NCI-H2081 (cell line): ENCODE results near the gene IL1F10.
"Not testable (repeated sequence)": the region's sequence is repeated elsewhere in the genome, so short reads cannot be mapped to it uniquely, and the experiment has no call there.

Source experiments
- DNase-seq, 2 experiments: peaks; one replicate each; lab custom pipeline; 2025; lab: John Stamatoyannopoulos, UW

The IL1F10 gene

GRCh38 chr2:113081488-113082210 lies 13.9 kb downstream of the IL1F10 start:
- DNase-seq, result no peak

- no peak for DNase-seq
These were observed 15.5 kb downstream of the IL1F10 start for GRCh38 chr2:113083296-113083695.

GRCh38 chr2:113084249-113085000 lies 16.7 kb downstream of the IL1F10 start:
- no peak for DNase-seq

DNA sequence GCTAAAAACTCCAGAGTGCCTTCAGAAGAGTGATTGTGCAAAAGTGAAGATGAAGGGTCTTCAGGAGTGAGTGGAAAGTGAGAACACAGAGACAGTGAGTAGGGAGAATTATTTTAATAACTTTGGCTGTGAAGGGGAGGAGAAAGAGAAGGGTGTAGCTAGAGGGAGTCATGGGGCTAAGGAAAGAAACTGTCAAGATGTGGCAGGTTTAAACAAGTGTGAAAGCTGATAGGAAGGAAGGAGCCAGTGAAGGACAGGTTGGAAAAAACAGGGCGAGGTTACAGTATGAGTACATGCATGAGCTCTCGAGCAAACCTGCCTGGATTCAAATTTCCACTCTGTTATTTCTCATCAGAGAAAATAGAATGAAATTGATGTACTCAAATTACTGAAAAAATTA lies 17.8 kb downstream of the IL1F10 start:
- DNase-seq, result no peak

GRCh38 chr2:113088213-113088992 lies 20.6 kb downstream of the IL1F10 start:
- DNase-seq, result no peak

DNA sequence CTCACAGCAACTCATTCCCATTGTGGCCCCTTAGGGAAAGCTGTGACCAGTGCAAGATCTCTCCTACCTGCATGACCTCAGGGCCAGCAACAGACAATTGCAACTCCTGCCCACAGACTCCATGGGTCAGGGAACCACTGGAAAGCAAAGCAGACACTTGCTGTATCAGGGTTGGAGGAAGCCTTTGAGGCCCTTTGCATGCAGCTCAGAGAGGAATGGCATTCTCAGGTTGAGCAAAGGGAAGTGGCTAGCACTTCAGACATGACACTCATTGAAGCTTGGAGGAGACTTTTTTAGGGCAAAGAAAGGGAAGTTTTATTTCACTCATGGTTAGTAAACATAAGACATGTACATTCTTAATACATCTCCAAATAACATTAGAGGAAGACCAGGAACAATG lies 22.1 kb downstream of the IL1F10 start:
- no peak for DNase-seq

DNA sequence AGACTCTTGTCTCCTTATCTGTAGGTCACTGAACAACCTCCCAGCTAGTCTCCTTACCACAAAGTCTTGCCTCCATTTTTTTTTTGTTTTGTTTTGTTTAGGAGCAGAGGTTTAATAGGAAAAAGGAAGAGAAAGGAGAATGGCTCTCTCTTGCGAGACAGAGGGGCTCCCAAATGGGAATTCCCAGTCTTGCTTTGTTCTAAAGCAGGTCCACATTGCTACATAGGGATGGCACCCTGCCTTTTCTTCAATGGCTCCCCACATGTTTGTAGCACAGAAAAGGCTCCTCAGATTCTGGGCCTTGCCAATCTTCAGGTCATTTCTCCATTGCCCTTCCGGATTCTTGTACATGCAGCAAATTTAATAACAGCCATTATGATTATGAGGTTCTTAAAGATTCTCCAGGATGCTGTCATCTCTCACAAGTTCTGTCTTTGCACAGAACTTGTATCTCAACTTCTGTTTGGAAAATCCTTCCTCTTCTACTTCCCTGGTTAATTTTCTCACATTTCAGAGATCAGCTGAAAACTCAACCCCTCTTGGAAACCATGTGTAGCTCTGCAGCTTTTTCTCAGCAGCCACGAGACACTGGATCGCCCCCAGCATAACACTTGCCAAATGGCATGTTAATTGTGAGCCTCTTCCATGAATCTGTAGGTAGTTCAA lies 23.6 kb downstream of the IL1F10 start:
- DNase-seq, result no peak

GRCh38 chr2:113092864-113093612 lies 25.3 kb downstream of the IL1F10 start:
- no peak for DNase-seq

- DNase-seq, result no peak
These were observed 25.8 kb downstream of the IL1F10 start for GRCh38 chr2:113093613-113093977.

DNA sequence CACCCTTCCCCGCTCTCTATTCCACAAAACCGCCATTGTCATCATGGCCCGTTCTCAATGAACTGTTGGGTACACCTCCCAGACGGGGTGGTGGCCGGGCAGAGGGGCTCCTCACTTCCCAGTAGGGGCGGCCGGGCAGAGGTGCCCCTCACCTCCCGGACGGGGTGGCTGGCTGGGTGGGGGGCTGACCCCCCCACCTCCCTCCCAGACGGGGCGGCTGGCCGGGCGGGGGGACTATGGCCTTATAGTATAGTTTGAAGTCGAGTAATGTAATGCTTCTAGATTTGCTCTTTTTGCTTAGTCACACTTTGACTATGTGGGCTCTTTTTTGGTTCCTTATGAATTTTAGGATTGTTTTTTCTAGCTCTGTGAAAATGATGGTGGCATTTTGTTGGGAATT lies 28.5 kb downstream of the IL1F10 start:
- not testable (repeated sequence) for DNase-seq

DNA sequence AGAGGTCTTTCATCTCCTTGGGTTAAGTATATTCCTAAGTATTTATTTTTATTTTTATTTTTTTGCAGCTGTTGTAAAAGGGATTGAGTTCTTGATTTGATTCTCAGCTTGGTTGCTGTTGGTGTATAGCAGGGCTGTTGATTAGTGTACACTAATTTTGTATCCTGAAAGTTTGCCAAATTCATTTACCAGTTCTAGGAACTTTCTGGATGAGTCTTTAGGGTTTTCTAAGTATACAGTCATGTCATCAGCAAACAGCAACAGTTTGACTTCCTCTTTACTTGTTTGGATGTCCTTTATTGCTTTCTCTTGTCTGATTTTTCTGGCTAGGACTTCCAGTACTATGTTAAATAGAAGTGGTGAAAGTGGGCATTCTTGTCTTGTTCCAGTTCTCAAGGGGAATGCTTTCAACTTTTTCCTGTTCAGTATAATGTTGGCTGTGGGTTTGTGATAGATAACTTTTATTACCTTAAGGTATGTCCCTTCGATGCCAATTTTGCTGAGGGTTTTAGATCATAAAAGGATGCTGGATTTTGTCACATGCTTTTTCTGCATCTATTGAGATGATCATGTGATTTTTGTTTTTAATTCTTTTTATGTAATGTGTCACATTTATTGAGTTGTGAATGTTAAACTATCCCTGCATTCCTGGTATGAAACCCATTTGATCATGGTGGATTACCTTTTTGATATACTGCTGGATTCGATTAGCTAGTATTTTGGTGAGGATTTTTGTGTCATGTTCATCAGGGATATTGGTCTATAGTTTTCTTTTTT lies 29.3 kb downstream of the IL1F10 start:
- not testable (repeated sequence) for DNase-seq

DNA sequence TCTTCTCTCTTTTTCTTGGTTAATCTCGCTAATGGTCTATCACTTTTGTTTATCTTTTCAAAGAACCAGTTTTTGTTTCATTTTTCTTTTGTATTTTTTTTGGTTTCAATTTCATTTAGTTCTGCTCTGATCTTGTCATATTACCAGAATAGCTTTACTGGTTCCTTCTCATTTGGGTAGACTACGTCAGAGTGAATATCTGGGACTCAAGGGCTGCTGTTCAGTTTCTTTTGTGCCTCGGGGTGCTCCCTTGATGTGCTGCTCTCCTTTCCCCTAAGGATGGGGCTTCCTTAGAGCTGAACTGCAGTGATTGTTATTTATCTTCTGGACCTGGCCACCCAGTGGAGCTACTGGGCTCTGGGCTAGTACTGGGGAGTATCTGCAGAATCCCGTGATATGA lies 30.3 kb downstream of the IL1F10 start:
- DNase-seq, result no peak

- DNase-seq, result no peak
These were observed 30.8 kb downstream of the IL1F10 start for GRCh38 chr2:113098532-113098931.

- no peak for DNase-seq
These were observed 34.4 kb downstream of the IL1F10 start for GRCh38 chr2:113102133-113102532.

DNA sequence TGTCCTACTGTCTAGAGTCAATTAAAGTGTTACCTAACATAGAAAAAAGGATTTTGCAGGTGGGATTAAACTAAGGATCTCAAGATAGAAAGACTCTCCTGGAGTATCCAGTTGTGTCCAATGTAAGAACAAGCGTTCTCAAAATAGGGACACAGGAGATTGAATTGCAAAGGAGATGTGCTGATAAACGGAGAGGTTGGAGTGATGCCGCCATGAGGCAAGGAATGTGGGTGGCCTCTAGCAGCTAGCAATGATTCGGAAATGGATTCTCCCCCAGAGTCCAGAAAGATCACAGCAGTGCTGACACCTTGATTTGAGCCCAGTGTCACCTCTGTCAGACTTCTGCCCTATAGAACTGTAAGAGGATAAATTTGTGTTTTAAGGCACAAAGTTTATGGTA lies 35.5 kb downstream of the IL1F10 start:
- no peak for DNase-seq

DNA sequence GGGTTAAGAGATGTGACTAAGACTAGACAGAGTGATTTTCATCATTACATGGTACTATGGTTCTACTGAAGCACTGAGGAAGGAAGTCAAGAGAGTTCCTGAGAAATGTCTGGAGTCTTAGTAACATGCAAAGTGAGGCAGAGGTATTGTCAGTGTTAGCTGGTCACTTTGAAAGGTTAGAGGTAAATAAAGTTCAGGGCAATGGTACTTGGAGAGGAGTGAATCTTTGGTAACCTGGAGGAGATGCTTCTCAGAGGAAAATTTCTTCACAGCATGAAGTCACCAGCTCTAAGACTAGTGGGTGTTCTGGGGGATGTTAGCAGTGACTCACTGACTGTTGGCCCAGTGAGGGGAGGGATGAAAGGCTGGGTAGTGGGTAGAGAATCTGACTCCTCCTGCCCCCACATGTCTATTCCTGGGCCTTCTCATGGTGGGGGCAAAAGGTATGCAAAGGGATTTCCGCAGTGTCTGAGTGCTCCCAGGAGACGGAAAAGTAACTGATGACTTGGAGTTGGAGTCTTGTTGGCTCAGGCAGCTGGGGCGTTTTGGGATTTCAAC lies 36.4 kb downstream of the IL1F10 start:
- no peak for DNase-seq

DNA sequence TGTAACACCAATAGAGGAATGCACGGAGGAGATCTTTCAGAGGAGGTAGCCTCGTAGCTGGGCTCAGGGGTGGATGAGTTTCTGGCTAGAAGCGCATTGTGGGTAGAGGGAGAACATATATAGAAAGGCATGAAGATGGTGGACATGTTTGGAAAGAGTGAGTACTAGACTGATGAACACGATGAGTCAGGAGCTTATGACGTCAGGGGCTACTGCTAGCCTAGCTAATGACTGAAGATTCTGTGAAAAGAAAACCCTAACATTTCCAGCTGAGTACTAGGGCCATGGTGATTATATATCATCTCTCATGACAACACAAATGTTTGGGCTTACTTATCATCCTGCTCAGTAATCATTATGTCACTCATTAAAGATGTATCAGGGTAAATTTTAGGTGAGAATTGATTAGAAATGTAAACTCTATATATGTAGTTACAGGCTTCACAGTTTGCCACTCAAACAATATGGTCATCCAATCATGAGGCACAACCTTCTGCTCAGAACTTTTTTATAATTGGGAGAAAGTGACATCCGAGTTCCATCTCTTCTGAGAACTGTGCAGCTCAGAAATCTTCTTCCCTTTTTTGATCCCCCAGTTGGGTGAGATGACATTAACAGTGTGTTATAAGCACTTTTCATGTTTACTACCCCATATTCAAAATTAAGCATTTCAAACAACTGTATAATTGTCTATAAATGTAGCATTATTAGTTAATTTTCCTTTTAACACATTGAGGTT lies 37.4 kb downstream of the IL1F10 start:
- no peak for DNase-seq

DNA sequence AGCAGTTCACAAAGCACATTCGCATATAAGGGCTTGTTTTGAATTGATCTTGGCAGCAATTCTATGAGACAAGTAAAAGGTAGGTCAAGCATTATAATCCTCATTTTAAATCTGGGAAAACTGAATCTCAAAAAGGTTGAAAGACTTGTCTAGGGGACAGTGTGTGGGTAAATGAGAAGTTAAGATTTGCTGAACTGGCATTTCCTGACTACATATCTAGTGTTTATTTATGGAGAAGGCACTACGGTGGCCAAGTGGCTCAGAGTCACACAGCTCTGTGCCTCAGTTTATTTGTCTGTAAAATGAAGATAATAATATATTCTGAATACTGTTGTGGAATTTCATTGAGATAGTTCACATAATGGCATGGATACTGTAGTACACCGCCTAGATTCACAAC lies 43.4 kb downstream of the IL1F10 start:
- no peak for DNase-seq

DNA sequence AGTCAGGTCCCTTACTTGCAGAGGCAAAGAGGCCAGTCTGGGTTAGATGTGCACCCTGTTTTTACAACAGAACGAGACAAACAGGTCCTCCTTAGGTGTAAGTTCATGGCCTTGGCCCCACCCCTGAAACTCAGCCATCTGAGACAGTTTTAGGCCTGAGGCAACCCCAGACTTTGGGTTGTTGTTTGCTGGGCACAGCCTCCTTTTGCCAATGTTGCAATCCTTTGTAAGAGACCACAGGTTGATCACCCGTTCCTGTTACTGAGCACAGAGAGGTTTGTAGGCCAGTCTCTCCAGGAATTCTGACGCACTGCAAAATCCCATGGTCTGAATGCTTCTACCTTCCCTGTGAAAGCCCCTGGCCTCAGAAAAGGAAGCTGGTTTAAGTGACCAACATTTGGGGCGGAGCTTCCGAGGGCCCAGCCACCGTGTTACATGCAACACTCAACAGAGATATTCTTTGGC lies 44.1 kb downstream of the IL1F10 start:
- no peak for DNase-seq

- DNase-seq, result no peak
These were observed 44.7 kb downstream of the IL1F10 start for GRCh38 chr2:113112441-113112840.
